Natural killer cell (primary cell): ENCODE results near the gene MRE11. TPM values are rescaled to one million over a fixed set of nuclear protein-coding genes. Genes with fewer than 3 reads are reported as not detected.
"Not testable (repeated sequence)": the region's sequence is repeated elsewhere in the genome, so short reads cannot be mapped to it uniquely, and the experiment has no call there.

Source experiments
- ATAC-seq, 3 donors: fragments of 150-1000 bp in 2 of 3; fragments of 200-7000 bp in 1 of 3; cut with Tn5 transposase; 1 replicate in 1 of 3; 2 replicates in 2 of 3; pipeline ENCODE4 v1.10.0; 2021; ENCODE audit warnings: mild to moderate bottlenecking in 2 of 3, moderate library complexity in 2 of 3
- DNase-seq, 2 donors: peaks; one replicate each; pipeline versions ENCODE4 v3.0.0 to v3.0.0-alpha.2; 2013 to 2021; ENCODE audit warnings: mixed read lengths in 1 of 2
- H3K27ac ChIP-seq: one replicate; pipeline ENCODE4 v1.5.1; 2013; ENCODE audit warnings: mild to moderate bottlenecking, low read length
- H3K27me3 ChIP-seq: one replicate; pipeline ENCODE4 v1.6.1; 2013; ENCODE audit warnings: low read length; ENCODE audit not compliant: control insufficient read depth, insufficient read depth
- H3K36me3 ChIP-seq: one replicate; pipeline ENCODE4 v1.6.1; 2013; ENCODE audit warnings: low read length; ENCODE audit not compliant: control insufficient read depth, insufficient read depth
- H3K4me1 ChIP-seq: one replicate; pipeline ENCODE4 v1.6.1; 2013; ENCODE audit warnings: low read length; ENCODE audit not compliant: control insufficient read depth, insufficient read depth
- H3K4me3 ChIP-seq: one replicate; pipeline ENCODE4 v1.5.1; 2013; ENCODE audit warnings: low read length
- H3K9me3 ChIP-seq: one replicate; pipeline ENCODE4 v1.6.1; 2013; ENCODE audit warnings: low read length; ENCODE audit not compliant: control insufficient read depth, insufficient read depth
- H3K27ac Mint-ChIP-seq, 2 donors: one replicate each; pipeline ENCODE4 v1.8.0; 2022; ENCODE audit warnings: mild to moderate bottlenecking in 2 of 2, mixed read lengths in 2 of 2, moderate library complexity in 1 of 2
- H3K27me3 Mint-ChIP-seq, 2 donors: one replicate each; pipeline ENCODE4 v1.8.0; 2022; ENCODE audit warnings: low read depth in 2 of 2, mixed read lengths in 2 of 2
- H3K36me3 Mint-ChIP-seq: one replicate; pipeline ENCODE4 v1.8.0; 2022; ENCODE audit warnings: mixed read lengths
- H3K4me1 Mint-ChIP-seq, 2 donors: one replicate each; pipeline ENCODE4 v1.8.0; 2022; ENCODE audit warnings: mixed read lengths in 2 of 2
- H3K4me3 Mint-ChIP-seq: one replicate; pipeline ENCODE4 v1.8.0; 2022; ENCODE audit warnings: mild to moderate bottlenecking, moderate library complexity, mixed read lengths
- H3K9me3 Mint-ChIP-seq, 2 donors: one replicate each; pipeline ENCODE4 v1.8.0; 2022; ENCODE audit warnings: mixed read lengths in 2 of 2
- CTCF ChIP-seq: fragments of 200-600 bp; IDR thresholded peaks from one replicate; pipeline ENCODE4 v1.8.0; 2022; ENCODE audit warnings: antibody characterized with exemption
- WGBS: methylation state at CpG from one replicate; pipeline ENCODE4 v1.1.7; 2013; ENCODE audit warnings: missing lambda C conversion rate; ENCODE audit not compliant: insufficient coverage; 5-methylcytosine and 5-hydroxymethylcytosine counted together
- intact Hi-C: fragments of 100-400 bp; cut with micrococcal nuclease; formaldehyde crosslinking; loops from one replicate; pipeline ENCODE4 v1.14.2; 2022
- total RNA-seq, 4 donors: library from RNA; stranded (reverse); fragments of 120-200 nt in 1 of 4; gene quantifications; one replicate each; pipeline versions ENCODE4 v1.2.3 to v1.2.4, GENCODE V29; 2013 to 2022

The MRE11 gene
- total RNA-seq, 3 donors from 2014 or later (not counting 1 experiment from before 2014, with no cell fraction given), result 42.1 to 45.2 (median 43.8) TPM

- Histone ChIP-seq H3K4me1 (peaks cover 2% of the 10 kb centered on the region), H3K27me3 (peaks cover 32% of the 10 kb centered on the region), H3K27ac (no peak overlapping the region), H3K4me3 (no peak overlapping the region), H3K9me3 (no peaks in the 10 kb centered on the region), H3K36me3 (no peaks in the 10 kb centered on the region)
- Mint-ChIP-seq H3K36me3 (no peaks in the 10 kb centered on the region), H3K4me1 (peaks cover 9 to 15% of the 10 kb centered on the region in 2 donors), H3K27me3 (peaks cover 43 to 63% of the 10 kb centered on the region in 2 donors), H3K4me3 (no peak overlapping the region), H3K9me3 (no peaks in the 10 kb centered on the region), H3K27ac (no peak overlapping the region)
- DNase-seq, result no peak
- no peak for ATAC-seq
- TF ChIP-seq CTCF, result no peak
- intact Hi-C loops, result no loop called here
- WGBS, result 76% methylated on average over 5 of the region's 5 CpGs
Observed at GRCh38 chr11:94398101-94398500, 95.5 kb downstream of the MRE11 start.

- no peak overlapping the region for H3K27ac ChIP-seq
- H3K9me3 Mint-ChIP-seq, result no peaks in the 10 kb centered on the region
- H3K27ac Mint-ChIP-seq, result no peak overlapping the region
- WGBS, result 91% methylated on average over 5 of the region's 5 CpGs
- no peak for TF ChIP-seq CTCF
- ATAC-seq, result no peak
- H3K27me3 Mint-ChIP-seq, result peaks cover 33 to 53% of the 10 kb centered on the region in 2 donors
- no peak for DNase-seq
- H3K4me1 Mint-ChIP-seq, result peaks cover 9% of the 10 kb centered on the region in 2 donors
- no peaks in the 10 kb centered on the region for H3K9me3 ChIP-seq
- H3K36me3 ChIP-seq, result no peaks in the 10 kb centered on the region
- H3K4me1 ChIP-seq, result peaks cover 2% of the 10 kb centered on the region
- H3K36me3 Mint-ChIP-seq, result no peaks in the 10 kb centered on the region
- intact Hi-C loops, result no loop called here
- no peak overlapping the region for H3K4me3 Mint-ChIP-seq
- H3K27me3 ChIP-seq, result peaks cover 22% of the 10 kb centered on the region
- H3K4me3 ChIP-seq, result no peak overlapping the region
Observed at GRCh38 chr11:94396282-94396681, 97.4 kb downstream of the MRE11 start.

GRCh38 chr11:94391937-94392336 lies 101.7 kb downstream of the MRE11 start:
- ATAC-seq, H3K4me1 ChIP-seq, H3K27me3 ChIP-seq, DNase-seq, H3K4me1 Mint-ChIP-seq, H3K9me3 Mint-ChIP-seq, intact Hi-C loops, H3K27ac Mint-ChIP-seq, H3K4me3 Mint-ChIP-seq, H3K4me3 ChIP-seq, H3K27ac ChIP-seq, H3K36me3 ChIP-seq, H3K36me3 Mint-ChIP-seq, H3K9me3 ChIP-seq: not testable (repeated sequence)
- WGBS, result no CpG with 5 or more reads among the region's 4 CpGs
- H3K27me3 Mint-ChIP-seq, result peaks cover 5 to 17% of the 10 kb centered on the region in 2 donors

- Histone ChIP-seq H3K27ac (no peak overlapping the region), H3K27me3 (no peaks in the 10 kb centered on the region), H3K4me3 (no peak overlapping the region), H3K36me3 (no peaks in the 10 kb centered on the region), H3K9me3 (no peaks in the 10 kb centered on the region), H3K4me1 (no peaks in the 10 kb centered on the region)
- 83% methylated on average over 5 of the region's 5 CpGs for WGBS
- Mint-ChIP-seq H3K4me3 (no peak overlapping the region), H3K9me3 (peaks cover 0 to 2% of the 10 kb centered on the region in 2 donors), H3K27ac (no peak overlapping the region), H3K27me3 (peaks cover 0 to 2% of the 10 kb centered on the region in 2 donors), H3K4me1 (no peaks in the 10 kb centered on the region), H3K36me3 (no peaks in the 10 kb centered on the region)
- no peak for ATAC-seq
- intact Hi-C loops, result no loop called here
- TF ChIP-seq CTCF, result no peak
- no peak for DNase-seq
Observed at GRCh38 chr11:94379613-94380012, 114.0 kb downstream of the MRE11 start.
